ENCODE results near the gene MUC15.

The MUC15 gene

GRCh38 chr11:26587073-26587472 lies 15.0 kb upstream of the MUC15 start:
- TF ChIP-seq EZH2phosphoT487 (IDR thresholded peaks at IDR 0.05; ENCODE audit: borderline replicate concordance) = no peak
- no peak for TF ChIP-seq CTCF (conservative IDR thresholded peaks at IDR 0.05; ENCODE audit: low read length)
- Histone ChIP-seq H3K36me3 (ENCODE audit: insufficient read depth, low read length) (no peaks in the 10 kb centered on the region), H4K20me1 (ENCODE audit: insufficient read depth, low read length, poor library complexity, severe bottlenecking) (no peaks in the 10 kb centered on the region)

GRCh38 chr11:26584818-26585217 lies 12.8 kb upstream of the MUC15 start:
- no peaks in the 10 kb centered on the region for H3K9me3 ChIP-seq (ENCODE audit: insufficient read depth, low read depth, low read length)
- no peaks in the 10 kb centered on the region for H4K20me1 ChIP-seq (ENCODE audit: insufficient read depth, low read length, poor library complexity, severe bottlenecking)
- no peak overlapping the region for H3K4me2 ChIP-seq (ENCODE audit: low read depth, low read length, poor library complexity, severe bottlenecking)
- H3K27me3 ChIP-seq (ENCODE audit: insufficient read depth, low read length, poor library complexity, severe bottlenecking) = no peaks in the 10 kb centered on the region
- no peaks in the 10 kb centered on the region for H3F3A ChIP-seq (ENCODE audit: low read depth)
- TF ChIP-seq CTCF (conservative IDR thresholded peaks at IDR 0.05; ENCODE audit: low read length) = no peak
- no peak for TF ChIP-seq EZH2phosphoT487 (IDR thresholded peaks at IDR 0.05; ENCODE audit: borderline replicate concordance)
- no peaks in the 10 kb centered on the region for H3K79me2 ChIP-seq (ENCODE audit: insufficient read depth, low read length)
- H3K9ac ChIP-seq (ENCODE audit: low read depth, low read length, poor library complexity, severe bottlenecking) = no peak overlapping the region
- no peaks in the 10 kb centered on the region for H3K9me2 ChIP-seq (replicated peaks; ENCODE audit: low read depth, low read length)
- H3K4me1 ChIP-seq (ENCODE audit: insufficient read depth, low read length, poor library complexity, severe bottlenecking) = no peaks in the 10 kb centered on the region
- no peak overlapping the region for H3K4me3 ChIP-seq (ENCODE audit: low read length, poor library complexity, severe bottlenecking)
- H2AFZ ChIP-seq (ENCODE audit: low read length) = no peak overlapping the region
- no peaks in the 10 kb centered on the region for H3K36me3 ChIP-seq (ENCODE audit: insufficient read depth, low read length)

More at GRCh38 chr11:26587073-26587472, 15.0 kb upstream of the MUC15 start:
- Histone ChIP-seq H3K9ac (ENCODE audit: low read depth, low read length, poor library complexity, severe bottlenecking) (no peak overlapping the region), H3K4me1 (ENCODE audit: insufficient read depth, low read length, poor library complexity, severe bottlenecking) (no peaks in the 10 kb centered on the region), H2AFZ (ENCODE audit: low read length) (no peak overlapping the region), H3K4me2 (ENCODE audit: low read depth, low read length, poor library complexity, severe bottlenecking) (no peak overlapping the region), H3F3A (ENCODE audit: low read depth) (no peaks in the 10 kb centered on the region), H3K4me3 (ENCODE audit: low read length, poor library complexity, severe bottlenecking) (no peak overlapping the region), H3K9me2 (replicated peaks; ENCODE audit: low read depth, low read length) (no peaks in the 10 kb centered on the region), H3K9me3 (ENCODE audit: insufficient read depth, low read depth, low read length) (no peaks in the 10 kb centered on the region), H3K79me2 (ENCODE audit: insufficient read depth, low read length) (no peaks in the 10 kb centered on the region), H3K27me3 (ENCODE audit: insufficient read depth, low read length, poor library complexity, severe bottlenecking) (no peaks in the 10 kb centered on the region)

DNA sequence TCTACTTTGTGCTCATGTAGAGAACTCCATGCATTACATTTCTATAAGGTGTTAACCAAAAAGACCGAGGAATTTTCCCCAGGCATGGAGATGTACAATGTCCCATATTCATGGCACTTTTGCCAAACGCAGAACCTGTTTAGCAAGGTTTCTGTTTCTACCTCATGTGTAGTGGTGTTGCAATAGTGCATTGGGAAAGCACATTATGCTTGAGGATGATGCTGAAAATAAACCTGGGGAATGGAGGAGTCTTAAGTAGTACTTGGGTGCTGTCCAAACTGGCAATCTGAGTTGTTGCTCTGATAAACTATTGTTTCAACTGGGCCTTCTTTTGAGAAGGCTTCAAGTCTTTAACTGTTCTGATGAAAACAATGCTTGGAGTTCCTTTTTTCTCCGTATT lies 11.5 kb upstream of the MUC15 start:
- Histone ChIP-seq H2AFZ (ENCODE audit: low read length) (no peak overlapping the region), H3K27me3 (ENCODE audit: insufficient read depth, low read length, poor library complexity, severe bottlenecking) (no peaks in the 10 kb centered on the region), H4K20me1 (ENCODE audit: insufficient read depth, low read length, poor library complexity, severe bottlenecking) (no peaks in the 10 kb centered on the region), H3F3A (ENCODE audit: low read depth) (no peaks in the 10 kb centered on the region), H3K4me3 (ENCODE audit: low read length, poor library complexity, severe bottlenecking) (no peak overlapping the region), H3K9me2 (replicated peaks; ENCODE audit: low read depth, low read length) (no peaks in the 10 kb centered on the region), H3K4me2 (ENCODE audit: low read depth, low read length, poor library complexity, severe bottlenecking) (no peak overlapping the region), H3K79me2 (ENCODE audit: insufficient read depth, low read length) (no peaks in the 10 kb centered on the region), H3K4me1 (ENCODE audit: insufficient read depth, low read length, poor library complexity, severe bottlenecking) (no peaks in the 10 kb centered on the region), H3K9ac (ENCODE audit: low read depth, low read length, poor library complexity, severe bottlenecking) (no peak overlapping the region), H3K9me3 (ENCODE audit: insufficient read depth, low read depth, low read length) (no peaks in the 10 kb centered on the region), H3K36me3 (ENCODE audit: insufficient read depth, low read length) (no peaks in the 10 kb centered on the region)
- TF ChIP-seq EZH2phosphoT487 (IDR thresholded peaks at IDR 0.05; ENCODE audit: borderline replicate concordance) (no peak), CTCF (conservative IDR thresholded peaks at IDR 0.05; ENCODE audit: low read length) (no peak)

Measured in Loucy (cell line).